ENCODE results near the gene CFAP410. TPM values are rescaled to one million over a fixed set of nuclear protein-coding genes. Genes with fewer than 3 reads are reported as not detected.

Gene CFAP410
- total RNA-seq, 1 experiment from 2014 or later, result 19.3 TPM

DNA sequence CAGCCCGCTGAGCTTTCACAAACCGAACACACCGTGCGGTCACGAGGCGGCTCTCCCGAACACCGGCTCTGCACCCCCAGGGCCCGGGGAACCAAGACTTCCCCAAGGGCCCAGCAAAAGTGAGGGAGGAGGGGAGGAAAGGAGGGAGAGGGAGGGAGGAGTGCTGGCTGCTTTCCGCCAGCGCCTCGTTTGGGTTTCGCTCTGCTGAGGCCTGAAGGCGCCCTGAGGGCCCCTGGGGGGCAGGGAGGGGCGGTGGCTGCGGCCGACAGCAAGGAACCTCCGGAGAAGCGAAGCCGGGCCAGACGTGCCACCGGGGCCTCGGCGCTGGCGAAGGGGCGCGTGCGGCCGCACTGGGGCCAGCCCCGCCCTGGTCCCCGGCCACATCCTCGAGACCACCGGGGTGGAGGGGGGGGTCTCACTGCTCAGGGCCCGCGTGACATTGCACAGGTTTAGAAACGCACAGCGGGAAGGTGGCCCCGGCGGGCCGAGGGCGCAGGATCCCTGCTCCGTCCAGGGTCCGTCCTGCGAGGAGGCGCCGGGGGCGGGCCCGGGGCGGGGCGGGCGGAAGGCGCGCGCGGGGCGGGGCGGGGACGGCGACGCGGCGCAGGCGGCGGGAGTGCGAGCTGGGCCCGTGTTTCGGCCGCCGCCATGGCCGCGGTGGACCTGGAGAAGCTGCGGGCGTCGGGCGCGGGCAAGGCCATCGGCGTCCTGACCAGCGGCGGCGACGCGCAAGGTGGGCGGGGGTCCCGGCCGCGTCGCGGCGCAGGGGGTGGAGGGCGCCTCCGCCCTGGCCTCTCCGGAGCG lies 39.5 kb downstream of the CFAP410 start, which contains the start of gene PFKL (continued):
- TF ChIP-seq, protein P1, sequence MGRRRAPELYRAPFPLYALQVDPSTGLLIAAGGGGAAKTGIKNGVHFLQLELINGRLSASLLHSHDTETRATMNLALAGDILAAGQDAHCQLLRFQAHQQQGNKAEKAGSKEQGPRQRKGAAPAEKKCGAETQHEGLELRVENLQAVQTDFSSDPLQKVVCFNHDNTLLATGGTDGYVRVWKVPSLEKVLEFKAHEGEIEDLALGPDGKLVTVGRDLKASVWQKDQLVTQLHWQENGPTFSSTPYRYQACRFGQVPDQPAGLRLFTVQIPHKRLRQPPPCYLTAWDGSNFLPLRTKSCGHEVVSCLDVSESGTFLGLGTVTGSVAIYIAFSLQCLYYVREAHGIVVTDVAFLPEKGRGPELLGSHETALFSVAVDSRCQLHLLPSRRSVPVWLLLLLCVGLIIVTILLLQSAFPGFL (CRISPR knock-in tag; IDR thresholded peaks at IDR 0.05; ENCODE audit: borderline replicate concordance), result no peak
- TF ChIP-seq, protein P2, sequence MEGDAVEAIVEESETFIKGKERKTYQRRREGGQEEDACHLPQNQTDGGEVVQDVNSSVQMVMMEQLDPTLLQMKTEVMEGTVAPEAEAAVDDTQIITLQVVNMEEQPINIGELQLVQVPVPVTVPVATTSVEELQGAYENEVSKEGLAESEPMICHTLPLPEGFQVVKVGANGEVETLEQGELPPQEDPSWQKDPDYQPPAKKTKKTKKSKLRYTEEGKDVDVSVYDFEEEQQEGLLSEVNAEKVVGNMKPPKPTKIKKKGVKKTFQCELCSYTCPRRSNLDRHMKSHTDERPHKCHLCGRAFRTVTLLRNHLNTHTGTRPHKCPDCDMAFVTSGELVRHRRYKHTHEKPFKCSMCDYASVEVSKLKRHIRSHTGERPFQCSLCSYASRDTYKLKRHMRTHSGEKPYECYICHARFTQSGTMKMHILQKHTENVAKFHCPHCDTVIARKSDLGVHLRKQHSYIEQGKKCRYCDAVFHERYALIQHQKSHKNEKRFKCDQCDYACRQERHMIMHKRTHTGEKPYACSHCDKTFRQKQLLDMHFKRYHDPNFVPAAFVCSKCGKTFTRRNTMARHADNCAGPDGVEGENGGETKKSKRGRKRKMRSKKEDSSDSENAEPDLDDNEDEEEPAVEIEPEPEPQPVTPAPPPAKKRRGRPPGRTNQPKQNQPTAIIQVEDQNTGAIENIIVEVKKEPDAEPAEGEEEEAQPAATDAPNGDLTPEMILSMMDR (IDR thresholded peaks at IDR 0.05), result no peak
- TF ChIP-seq NR2C2 (CRISPR knock-in tag; IDR thresholded peaks at IDR 0.05), result no peak
- TF ChIP-seq, protein P3, sequence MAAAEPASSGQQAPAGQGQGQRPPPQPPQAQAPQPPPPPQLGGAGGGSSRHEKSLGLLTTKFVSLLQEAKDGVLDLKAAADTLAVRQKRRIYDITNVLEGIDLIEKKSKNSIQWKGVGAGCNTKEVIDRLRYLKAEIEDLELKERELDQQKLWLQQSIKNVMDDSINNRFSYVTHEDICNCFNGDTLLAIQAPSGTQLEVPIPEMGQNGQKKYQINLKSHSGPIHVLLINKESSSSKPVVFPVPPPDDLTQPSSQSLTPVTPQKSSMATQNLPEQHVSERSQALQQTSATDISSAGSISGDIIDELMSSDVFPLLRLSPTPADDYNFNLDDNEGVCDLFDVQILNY (CRISPR knock-in tag; IDR thresholded peaks at IDR 0.05), result 0 out of 2 replicates have a peak, but pooled peaks have one; percentile 11
- TF ChIP-seq, protein P4, sequence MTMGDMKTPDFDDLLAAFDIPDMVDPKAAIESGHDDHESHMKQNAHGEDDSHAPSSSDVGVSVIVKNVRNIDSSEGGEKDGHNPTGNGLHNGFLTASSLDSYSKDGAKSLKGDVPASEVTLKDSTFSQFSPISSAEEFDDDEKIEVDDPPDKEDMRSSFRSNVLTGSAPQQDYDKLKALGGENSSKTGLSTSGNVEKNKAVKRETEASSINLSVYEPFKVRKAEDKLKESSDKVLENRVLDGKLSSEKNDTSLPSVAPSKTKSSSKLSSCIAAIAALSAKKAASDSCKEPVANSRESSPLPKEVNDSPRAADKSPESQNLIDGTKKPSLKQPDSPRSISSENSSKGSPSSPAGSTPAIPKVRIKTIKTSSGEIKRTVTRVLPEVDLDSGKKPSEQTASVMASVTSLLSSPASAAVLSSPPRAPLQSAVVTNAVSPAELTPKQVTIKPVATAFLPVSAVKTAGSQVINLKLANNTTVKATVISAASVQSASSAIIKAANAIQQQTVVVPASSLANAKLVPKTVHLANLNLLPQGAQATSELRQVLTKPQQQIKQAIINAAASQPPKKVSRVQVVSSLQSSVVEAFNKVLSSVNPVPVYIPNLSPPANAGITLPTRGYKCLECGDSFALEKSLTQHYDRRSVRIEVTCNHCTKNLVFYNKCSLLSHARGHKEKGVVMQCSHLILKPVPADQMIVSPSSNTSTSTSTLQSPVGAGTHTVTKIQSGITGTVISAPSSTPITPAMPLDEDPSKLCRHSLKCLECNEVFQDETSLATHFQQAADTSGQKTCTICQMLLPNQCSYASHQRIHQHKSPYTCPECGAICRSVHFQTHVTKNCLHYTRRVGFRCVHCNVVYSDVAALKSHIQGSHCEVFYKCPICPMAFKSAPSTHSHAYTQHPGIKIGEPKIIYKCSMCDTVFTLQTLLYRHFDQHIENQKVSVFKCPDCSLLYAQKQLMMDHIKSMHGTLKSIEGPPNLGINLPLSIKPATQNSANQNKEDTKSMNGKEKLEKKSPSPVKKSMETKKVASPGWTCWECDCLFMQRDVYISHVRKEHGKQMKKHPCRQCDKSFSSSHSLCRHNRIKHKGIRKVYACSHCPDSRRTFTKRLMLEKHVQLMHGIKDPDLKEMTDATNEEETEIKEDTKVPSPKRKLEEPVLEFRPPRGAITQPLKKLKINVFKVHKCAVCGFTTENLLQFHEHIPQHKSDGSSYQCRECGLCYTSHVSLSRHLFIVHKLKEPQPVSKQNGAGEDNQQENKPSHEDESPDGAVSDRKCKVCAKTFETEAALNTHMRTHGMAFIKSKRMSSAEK (CRISPR knock-in tag; IDR thresholded peaks at IDR 0.05; ENCODE audit: borderline replicate concordance), result no peak
- TF ChIP-seq, protein P5, sequence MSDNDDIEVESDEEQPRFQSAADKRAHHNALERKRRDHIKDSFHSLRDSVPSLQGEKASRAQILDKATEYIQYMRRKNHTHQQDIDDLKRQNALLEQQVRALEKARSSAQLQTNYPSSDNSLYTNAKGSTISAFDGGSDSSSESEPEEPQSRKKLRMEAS (CRISPR knock-in tag; IDR thresholded peaks at IDR 0.05), result peak; percentile 66
- TF ChIP-seq, protein P6, sequence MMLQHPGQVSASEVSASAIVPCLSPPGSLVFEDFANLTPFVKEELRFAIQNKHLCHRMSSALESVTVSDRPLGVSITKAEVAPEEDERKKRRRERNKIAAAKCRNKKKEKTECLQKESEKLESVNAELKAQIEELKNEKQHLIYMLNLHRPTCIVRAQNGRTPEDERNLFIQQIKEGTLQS (CRISPR knock-in tag; conservative IDR thresholded peaks at IDR 0.05), result no peak
- TF ChIP-seq NR1H2 (CRISPR knock-in tag; IDR thresholded peaks at IDR 0.05), result no peak
- TF ChIP-seq ZNF317 (CRISPR knock-in tag; IDR thresholded peaks at IDR 0.05; ENCODE audit: borderline replicate concordance, low read depth), result no peak
- TF ChIP-seq JUN (CRISPR knock-in tag; IDR thresholded peaks at IDR 0.05), result no peak
- TF ChIP-seq MYBL2 (CRISPR knock-in tag; IDR thresholded peaks at IDR 0.05), result no peak
- TF ChIP-seq, protein P7, sequence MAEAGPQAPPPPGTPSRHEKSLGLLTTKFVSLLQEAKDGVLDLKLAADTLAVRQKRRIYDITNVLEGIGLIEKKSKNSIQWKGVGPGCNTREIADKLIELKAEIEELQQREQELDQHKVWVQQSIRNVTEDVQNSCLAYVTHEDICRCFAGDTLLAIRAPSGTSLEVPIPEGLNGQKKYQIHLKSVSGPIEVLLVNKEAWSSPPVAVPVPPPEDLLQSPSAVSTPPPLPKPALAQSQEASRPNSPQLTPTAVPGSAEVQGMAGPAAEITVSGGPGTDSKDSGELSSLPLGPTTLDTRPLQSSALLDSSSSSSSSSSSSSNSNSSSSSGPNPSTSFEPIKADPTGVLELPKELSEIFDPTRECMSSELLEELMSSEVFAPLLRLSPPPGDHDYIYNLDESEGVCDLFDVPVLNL (CRISPR knock-in tag; IDR thresholded peaks at IDR 0.05; ENCODE audit: borderline replicate concordance, low read depth), result no peak
- no peak for TF ChIP-seq ZBTB21 (CRISPR knock-in tag; IDR thresholded peaks at IDR 0.05; ENCODE audit: borderline replicate concordance)
- peak; percentile 57; the same call in 1 of the 2 replicates for TF ChIP-seq ETV6 (CRISPR knock-in tag; IDR thresholded peaks at IDR 0.05)
- TF ChIP-seq ZNF219 (CRISPR knock-in tag; IDR thresholded peaks at IDR 0.05; ENCODE audit: borderline replicate concordance), result no peak
- TF ChIP-seq IRF2 (CRISPR knock-in tag; IDR thresholded peaks at IDR 0.05; ENCODE audit: borderline replicate concordance, low read depth), result no peak
- TF ChIP-seq, protein P8, sequence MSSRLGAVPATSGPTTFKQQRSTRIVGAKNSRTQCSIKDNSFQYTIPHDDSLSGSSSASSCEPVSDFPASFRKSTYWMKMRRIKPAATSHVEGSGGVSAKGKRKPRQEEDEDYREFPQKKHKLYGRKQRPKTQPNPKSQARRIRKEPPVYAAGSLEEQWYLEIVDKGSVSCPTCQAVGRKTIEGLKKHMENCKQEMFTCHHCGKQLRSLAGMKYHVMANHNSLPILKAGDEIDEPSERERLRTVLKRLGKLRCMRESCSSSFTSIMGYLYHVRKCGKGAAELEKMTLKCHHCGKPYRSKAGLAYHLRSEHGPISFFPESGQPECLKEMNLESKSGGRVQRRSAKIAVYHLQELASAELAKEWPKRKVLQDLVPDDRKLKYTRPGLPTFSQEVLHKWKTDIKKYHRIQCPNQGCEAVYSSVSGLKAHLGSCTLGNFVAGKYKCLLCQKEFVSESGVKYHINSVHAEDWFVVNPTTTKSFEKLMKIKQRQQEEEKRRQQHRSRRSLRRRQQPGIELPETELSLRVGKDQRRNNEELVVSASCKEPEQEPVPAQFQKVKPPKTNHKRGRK (CRISPR knock-in tag; IDR thresholded peaks at IDR 0.05; ENCODE audit: borderline replicate concordance), result no peak
- TF ChIP-seq, protein P9, sequence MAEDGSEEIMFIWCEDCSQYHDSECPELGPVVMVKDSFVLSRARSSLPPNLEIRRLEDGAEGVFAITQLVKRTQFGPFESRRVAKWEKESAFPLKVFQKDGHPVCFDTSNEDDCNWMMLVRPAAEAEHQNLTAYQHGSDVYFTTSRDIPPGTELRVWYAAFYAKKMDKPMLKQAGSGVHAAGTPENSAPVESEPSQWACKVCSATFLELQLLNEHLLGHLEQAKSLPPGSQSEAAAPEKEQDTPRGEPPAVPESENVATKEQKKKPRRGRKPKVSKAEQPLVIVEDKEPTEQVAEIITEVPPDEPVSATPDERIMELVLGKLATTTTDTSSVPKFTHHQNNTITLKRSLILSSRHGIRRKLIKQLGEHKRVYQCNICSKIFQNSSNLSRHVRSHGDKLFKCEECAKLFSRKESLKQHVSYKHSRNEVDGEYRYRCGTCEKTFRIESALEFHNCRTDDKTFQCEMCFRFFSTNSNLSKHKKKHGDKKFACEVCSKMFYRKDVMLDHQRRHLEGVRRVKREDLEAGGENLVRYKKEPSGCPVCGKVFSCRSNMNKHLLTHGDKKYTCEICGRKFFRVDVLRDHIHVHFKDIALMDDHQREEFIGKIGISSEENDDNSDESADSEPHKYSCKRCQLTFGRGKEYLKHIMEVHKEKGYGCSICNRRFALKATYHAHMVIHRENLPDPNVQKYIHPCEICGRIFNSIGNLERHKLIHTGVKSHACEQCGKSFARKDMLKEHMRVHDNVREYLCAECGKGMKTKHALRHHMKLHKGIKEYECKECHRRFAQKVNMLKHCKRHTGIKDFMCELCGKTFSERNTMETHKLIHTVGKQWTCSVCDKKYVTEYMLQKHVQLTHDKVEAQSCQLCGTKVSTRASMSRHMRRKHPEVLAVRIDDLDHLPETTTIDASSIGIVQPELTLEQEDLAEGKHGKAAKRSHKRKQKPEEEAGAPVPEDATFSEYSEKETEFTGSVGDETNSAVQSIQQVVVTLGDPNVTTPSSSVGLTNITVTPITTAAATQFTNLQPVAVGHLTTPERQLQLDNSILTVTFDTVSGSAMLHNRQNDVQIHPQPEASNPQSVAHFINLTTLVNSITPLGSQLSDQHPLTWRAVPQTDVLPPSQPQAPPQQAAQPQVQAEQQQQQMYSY (CRISPR knock-in tag; IDR thresholded peaks at IDR 0.05), result no peak
- no peak for TF ChIP-seq CBFB (CRISPR knock-in tag; IDR thresholded peaks at IDR 0.05; ENCODE audit: low read depth)
- TF ChIP-seq NFATC4 (CRISPR knock-in tag; IDR thresholded peaks at IDR 0.05), result no peak
- peak; percentile 75; the same call in 1 of the 2 replicates for TF ChIP-seq FOXP1 (CRISPR knock-in tag; IDR thresholded peaks at IDR 0.05; ENCODE audit: borderline replicate concordance)
